ENCODE measurements around the gene GNAS-AS1. TPM values are rescaled to one million over a fixed set of nuclear protein-coding genes. Genes with fewer than 3 reads are reported as not detected.

Gene GNAS-AS1
- total and polyA plus RNA-seq, 10 of the 15 experiments (the other 5 are each of a cell fraction or from before 2014, with no cell fraction given), result 0.06 to 2.7 (median 1.2) TPM

- H3K27me3 ChIP-seq (replicated peaks in 1 of 2; ENCODE audit: control insufficient read depth in 2 of 2, insufficient read depth in 2 of 2, low read length in 1 of 2), result peaks cover 0 to 8% of the 10 kb centered on the region in 2 experiments; a peak in 2 of 4 replicates
- no peak overlapping the region for H3K4me3 ChIP-seq
- intact Hi-C loops (cut with micrococcal nuclease; ENCODE audit: unreplicated experiment) (no loop called here), in situ Hi-C loops (cut with MboI) (no loop called here)
- no peak for ATAC-seq
- no peaks in the 10 kb centered on the region for H4K20me1 ChIP-seq (ENCODE audit: control insufficient read depth, insufficient read depth)
- H3K9ac ChIP-seq (ENCODE audit: control insufficient read depth, insufficient read depth, low read length), result no peak overlapping the region
- H3K9me3 ChIP-seq (replicated peaks; ENCODE audit: control insufficient read depth, insufficient read depth, low read length), result no peaks in the 10 kb centered on the region
- ChIA-PET POLR2A (no interaction called here), CTCF (no interaction called here), SMC1A (ENCODE audit: uncharacterized antibody, unreplicated experiment) (no interaction called here), RAD21 (ENCODE audit: unreplicated experiment) (no interaction called here)
- H3K4me2 ChIP-seq (ENCODE audit: control insufficient read depth, insufficient read depth), result no peak overlapping the region
- no peak overlapping the region for H2AFZ ChIP-seq (ENCODE audit: control insufficient read depth, low read depth, low read length)
- TF ChIP-seq SKIL (IDR thresholded peaks at IDR 0.05; ENCODE audit: low read depth, poor library complexity, severe bottlenecking) (no peak), BRCA1 (IDR thresholded peaks at IDR 0.05; ENCODE audit: low read depth, low read length) (no peak), TAF1 (IDR thresholded peaks at IDR 0.05; ENCODE audit: borderline replicate concordance, low read depth, low read length) (no peak), TCF12 (IDR thresholded peaks at IDR 0.05; ENCODE audit: low read depth, low read length) (no peak)
- DNase-seq (ENCODE audit: low read depth, low spot score), result no peak
- H3K27ac ChIP-seq (ENCODE audit: control insufficient read depth, insufficient read depth), result no peak overlapping the region
- H3K79me2 ChIP-seq (ENCODE audit: control insufficient read depth, insufficient read depth, low read length), result no peaks in the 10 kb centered on the region
- 56% methylated on average over 24 of the region's 26 CpGs for WGBS (ENCODE audit: insufficient coverage, insufficient replicate concordance, low lambda C conversion rate, missing lambda C conversion rate)
- FAIRE-seq, result no peak
- H3K4me1 ChIP-seq (ENCODE audit: control insufficient read depth, insufficient read depth, low read length), result no peaks in the 10 kb centered on the region
- no peaks in the 10 kb centered on the region for H3K36me3 ChIP-seq (ENCODE audit: control insufficient read depth in 2 of 2, insufficient read depth in 2 of 2, low read length in 1 of 2)
- no TSS peak for BruUV-seq (replicated peaks)
These were observed 53.0 kb downstream of the GNAS-AS1 start for GRCh38 chr20:58797371-58798338.
